H1 (cell line): ENCODE measurements around the gene CD52. TPM values are rescaled to one million over a fixed set of nuclear protein-coding genes. Genes with fewer than 3 reads are reported as not detected.

ENCODE experiments used
- ASH2L ChIP-seq: fragments of 200-600, 300-600 bp; sonication (generic); IDR thresholded peaks from one replicate; pipeline ENCODE4 v1.7.1; 2017; ENCODE audit warnings: low read length
- CBX5 ChIP-seq: fragments of 300-800, 300-1000 bp; sonication (generic); IDR thresholded peaks from 2 replicates; pipeline ENCODE4 v1.7.1; 2016; ENCODE audit warnings: antibody characterized with exemption, low read length, low read depth
- CEBPB ChIP-seq: IDR thresholded peaks from 2 replicates; pipeline ENCODE4 v1.6.1; 2012; ENCODE audit warnings: low read depth, low read length
- CREB1 ChIP-seq: IDR thresholded peaks from 2 replicates; pipeline ENCODE4 v1.6.1; 2012; ENCODE audit warnings: inconsistent platforms
- EP300 ChIP-seq, 2 experiments: IDR thresholded peaks; 1 replicate in 1 of 2; 2 replicates in 1 of 2; pipeline ENCODE4 v1.6.1; 2011 to 2012; ENCODE audit warnings: low read depth in 2 of 2, low read length in 2 of 2, mild to moderate bottlenecking in 2 of 2, borderline replicate concordance in 1 of 2, inconsistent platforms in 1 of 2, moderate library complexity in 1 of 2
- JUN ChIP-seq: IDR thresholded peaks from 2 replicates; pipeline ENCODE4 v1.6.1; 2011; ENCODE audit warnings: low read depth, mild to moderate bottlenecking, improper control_type of control experiment, low read length
- NRF1 ChIP-seq: IDR thresholded peaks from 2 replicates; pipeline ENCODE4 v1.6.1; 2011; ENCODE audit warnings: mild to moderate bottlenecking, low read depth, low read length, improper control_type of control experiment
- RAD21 ChIP-seq, 2 experiments: IDR thresholded peaks in 1 of 2; conservative IDR thresholded peaks in 1 of 2; 2 replicates each; pipeline ENCODE4 v1.6.1; 2011; ENCODE audit warnings: low read depth in 2 of 2, low read length in 2 of 2, improper control_type of control experiment in 1 of 2, inconsistent platforms in 1 of 2, mild to moderate bottlenecking in 1 of 2, moderate library complexity in 1 of 2
- SIRT6 ChIP-seq: IDR thresholded peaks from one replicate; pipeline ENCODE4 v1.7.1; 2012; ENCODE audit warnings: low read length, inconsistent platforms
- TAF1 ChIP-seq: IDR thresholded peaks from 2 replicates; pipeline ENCODE4 v1.6.1; 2011; ENCODE audit warnings: mild to moderate bottlenecking, low read depth, low read length
- TEAD4 ChIP-seq: IDR thresholded peaks from 2 replicates; pipeline ENCODE4 v1.6.1; 2012; ENCODE audit warnings: low read depth, low read length, inconsistent platforms, mixed read lengths
- polyA plus RNA-seq, 7 experiments: library from polyadenylated mRNA; depleted of rRNA in 3 of 7; stranded (reverse) in 5 of 7; unstranded in 2 of 7; fragments of >200 nt in 5 of 7; fragments of 200-250 nt in 2 of 7; gene quantifications; 1 replicate in 5 of 7; 2 replicates in 1 of 7; 4 replicates in 1 of 7; pipeline versions ENCODE4 v1.2.1 to v1.2.3, GENCODE V29; 2011 to 2013; ENCODE audit warnings: missing spikeins in 2 of 7, mixed read lengths in 2 of 7
- total RNA-seq: library from RNA; stranded (reverse); fragmentation: NEBNext Ultra II Directional; extraction: Animal tissue kit (Norgen Biotek cat#: 25700); gene quantifications from 2 replicates; pipeline ENCODE4 v1.2.1, GENCODE V29; 2021
- TF ChIP-seq, protein P1 (sequence below): fragments of 300-600 bp; sonication (generic); IDR thresholded peaks from 2 replicates; pipeline ENCODE4 v1.7.1; 2012; ENCODE audit warnings: low read length, moderate library complexity, mild to moderate bottlenecking, inconsistent platforms; ENCODE audit not compliant: insufficient replicate concordance

The CD52 gene
- total and polyA plus RNA-seq, 2 of the 8 experiments (the other 6 are each of a cell fraction or from before 2014, with no cell fraction given) = 2.4 to 3.1 TPM

DNA sequence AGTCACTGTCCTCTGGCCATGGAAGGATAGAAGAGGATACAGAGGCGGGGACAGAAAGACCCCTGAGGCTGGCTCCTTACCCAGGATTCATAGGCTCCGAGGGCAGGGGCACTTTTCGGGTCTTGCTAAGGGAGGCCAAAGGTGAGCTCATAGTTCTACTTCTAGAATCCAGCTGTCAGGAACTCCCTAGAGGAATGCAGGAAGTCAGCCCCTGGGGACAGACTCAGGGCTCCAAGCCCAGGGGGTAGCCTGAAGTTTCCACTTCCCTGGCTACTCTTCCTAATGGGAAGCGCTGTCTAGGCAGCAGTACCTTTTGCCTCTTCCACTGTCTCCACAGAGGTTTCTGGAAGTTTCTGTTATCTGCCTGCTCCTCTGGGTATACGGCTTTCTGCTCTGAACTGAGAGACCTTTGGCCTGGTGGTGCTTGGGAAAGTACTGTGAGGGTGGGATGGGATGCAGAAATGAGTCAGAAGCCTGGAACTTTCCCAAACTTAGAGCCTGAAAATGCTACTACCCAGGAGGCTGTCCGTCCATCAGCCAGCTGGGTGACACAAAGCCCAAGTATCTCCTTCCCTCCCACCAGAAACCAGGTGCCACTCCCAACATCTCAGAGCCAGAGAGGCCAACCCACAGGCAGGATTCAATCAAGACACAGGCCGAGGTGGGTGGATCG lies 14.9 kb upstream of the CD52 start (continued):
- TF ChIP-seq, protein P1, sequence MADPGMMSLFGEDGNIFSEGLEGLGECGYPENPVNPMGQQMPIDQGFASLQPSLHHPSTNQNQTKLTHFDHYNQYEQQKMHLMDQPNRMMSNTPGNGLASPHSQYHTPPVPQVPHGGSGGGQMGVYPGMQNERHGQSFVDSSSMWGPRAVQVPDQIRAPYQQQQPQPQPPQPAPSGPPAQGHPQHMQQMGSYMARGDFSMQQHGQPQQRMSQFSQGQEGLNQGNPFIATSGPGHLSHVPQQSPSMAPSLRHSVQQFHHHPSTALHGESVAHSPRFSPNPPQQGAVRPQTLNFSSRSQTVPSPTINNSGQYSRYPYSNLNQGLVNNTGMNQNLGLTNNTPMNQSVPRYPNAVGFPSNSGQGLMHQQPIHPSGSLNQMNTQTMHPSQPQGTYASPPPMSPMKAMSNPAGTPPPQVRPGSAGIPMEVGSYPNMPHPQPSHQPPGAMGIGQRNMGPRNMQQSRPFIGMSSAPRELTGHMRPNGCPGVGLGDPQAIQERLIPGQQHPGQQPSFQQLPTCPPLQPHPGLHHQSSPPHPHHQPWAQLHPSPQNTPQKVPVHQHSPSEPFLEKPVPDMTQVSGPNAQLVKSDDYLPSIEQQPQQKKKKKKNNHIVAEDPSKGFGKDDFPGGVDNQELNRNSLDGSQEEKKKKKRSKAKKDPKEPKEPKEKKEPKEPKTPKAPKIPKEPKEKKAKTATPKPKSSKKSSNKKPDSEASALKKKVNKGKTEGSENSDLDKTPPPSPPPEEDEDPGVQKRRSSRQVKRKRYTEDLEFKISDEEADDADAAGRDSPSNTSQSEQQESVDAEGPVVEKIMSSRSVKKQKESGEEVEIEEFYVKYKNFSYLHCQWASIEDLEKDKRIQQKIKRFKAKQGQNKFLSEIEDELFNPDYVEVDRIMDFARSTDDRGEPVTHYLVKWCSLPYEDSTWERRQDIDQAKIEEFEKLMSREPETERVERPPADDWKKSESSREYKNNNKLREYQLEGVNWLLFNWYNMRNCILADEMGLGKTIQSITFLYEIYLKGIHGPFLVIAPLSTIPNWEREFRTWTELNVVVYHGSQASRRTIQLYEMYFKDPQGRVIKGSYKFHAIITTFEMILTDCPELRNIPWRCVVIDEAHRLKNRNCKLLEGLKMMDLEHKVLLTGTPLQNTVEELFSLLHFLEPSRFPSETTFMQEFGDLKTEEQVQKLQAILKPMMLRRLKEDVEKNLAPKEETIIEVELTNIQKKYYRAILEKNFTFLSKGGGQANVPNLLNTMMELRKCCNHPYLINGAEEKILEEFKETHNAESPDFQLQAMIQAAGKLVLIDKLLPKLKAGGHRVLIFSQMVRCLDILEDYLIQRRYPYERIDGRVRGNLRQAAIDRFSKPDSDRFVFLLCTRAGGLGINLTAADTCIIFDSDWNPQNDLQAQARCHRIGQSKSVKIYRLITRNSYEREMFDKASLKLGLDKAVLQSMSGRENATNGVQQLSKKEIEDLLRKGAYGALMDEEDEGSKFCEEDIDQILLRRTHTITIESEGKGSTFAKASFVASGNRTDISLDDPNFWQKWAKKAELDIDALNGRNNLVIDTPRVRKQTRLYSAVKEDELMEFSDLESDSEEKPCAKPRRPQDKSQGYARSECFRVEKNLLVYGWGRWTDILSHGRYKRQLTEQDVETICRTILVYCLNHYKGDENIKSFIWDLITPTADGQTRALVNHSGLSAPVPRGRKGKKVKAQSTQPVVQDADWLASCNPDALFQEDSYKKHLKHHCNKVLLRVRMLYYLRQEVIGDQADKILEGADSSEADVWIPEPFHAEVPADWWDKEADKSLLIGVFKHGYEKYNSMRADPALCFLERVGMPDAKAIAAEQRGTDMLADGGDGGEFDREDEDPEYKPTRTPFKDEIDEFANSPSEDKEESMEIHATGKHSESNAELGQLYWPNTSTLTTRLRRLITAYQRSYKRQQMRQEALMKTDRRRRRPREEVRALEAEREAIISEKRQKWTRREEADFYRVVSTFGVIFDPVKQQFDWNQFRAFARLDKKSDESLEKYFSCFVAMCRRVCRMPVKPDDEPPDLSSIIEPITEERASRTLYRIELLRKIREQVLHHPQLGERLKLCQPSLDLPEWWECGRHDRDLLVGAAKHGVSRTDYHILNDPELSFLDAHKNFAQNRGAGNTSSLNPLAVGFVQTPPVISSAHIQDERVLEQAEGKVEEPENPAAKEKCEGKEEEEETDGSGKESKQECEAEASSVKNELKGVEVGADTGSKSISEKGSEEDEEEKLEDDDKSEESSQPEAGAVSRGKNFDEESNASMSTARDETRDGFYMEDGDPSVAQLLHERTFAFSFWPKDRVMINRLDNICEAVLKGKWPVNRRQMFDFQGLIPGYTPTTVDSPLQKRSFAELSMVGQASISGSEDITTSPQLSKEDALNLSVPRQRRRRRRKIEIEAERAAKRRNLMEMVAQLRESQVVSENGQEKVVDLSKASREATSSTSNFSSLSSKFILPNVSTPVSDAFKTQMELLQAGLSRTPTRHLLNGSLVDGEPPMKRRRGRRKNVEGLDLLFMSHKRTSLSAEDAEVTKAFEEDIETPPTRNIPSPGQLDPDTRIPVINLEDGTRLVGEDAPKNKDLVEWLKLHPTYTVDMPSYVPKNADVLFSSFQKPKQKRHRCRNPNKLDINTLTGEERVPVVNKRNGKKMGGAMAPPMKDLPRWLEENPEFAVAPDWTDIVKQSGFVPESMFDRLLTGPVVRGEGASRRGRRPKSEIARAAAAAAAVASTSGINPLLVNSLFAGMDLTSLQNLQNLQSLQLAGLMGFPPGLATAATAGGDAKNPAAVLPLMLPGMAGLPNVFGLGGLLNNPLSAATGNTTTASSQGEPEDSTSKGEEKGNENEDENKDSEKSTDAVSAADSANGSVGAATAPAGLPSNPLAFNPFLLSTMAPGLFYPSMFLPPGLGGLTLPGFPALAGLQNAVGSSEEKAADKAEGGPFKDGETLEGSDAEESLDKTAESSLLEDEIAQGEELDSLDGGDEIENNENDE = no peak
- TF ChIP-seq CBX5 (no peak), SIRT6 (no peak), ASH2L (no peak), TEAD4 (no peak), TAF1 (no peak), NRF1 (no peak), CEBPB (no peak), RAD21 (IDR thresholded peaks at IDR 0.05 in 1 of 2, conservative IDR thresholded peaks at IDR 0.05 in 1 of 2; ENCODE audit: low read depth in 2 of 2, low read length in 2 of 2) (no peak), CREB1 (no peak), EP300 (IDR thresholded peaks at IDR 0.05; ENCODE audit: borderline replicate concordance in 1 of 2, low read depth in 2 of 2, low read length in 2 of 2) (no peak), JUN (no peak)
